ENCODE results near the gene CLDN14.
"Not testable (repeated sequence)": the region's sequence is repeated elsewhere in the genome, so short reads cannot be mapped to it uniquely, and the experiment has no call there.

CLDN14 gene

DNA sequence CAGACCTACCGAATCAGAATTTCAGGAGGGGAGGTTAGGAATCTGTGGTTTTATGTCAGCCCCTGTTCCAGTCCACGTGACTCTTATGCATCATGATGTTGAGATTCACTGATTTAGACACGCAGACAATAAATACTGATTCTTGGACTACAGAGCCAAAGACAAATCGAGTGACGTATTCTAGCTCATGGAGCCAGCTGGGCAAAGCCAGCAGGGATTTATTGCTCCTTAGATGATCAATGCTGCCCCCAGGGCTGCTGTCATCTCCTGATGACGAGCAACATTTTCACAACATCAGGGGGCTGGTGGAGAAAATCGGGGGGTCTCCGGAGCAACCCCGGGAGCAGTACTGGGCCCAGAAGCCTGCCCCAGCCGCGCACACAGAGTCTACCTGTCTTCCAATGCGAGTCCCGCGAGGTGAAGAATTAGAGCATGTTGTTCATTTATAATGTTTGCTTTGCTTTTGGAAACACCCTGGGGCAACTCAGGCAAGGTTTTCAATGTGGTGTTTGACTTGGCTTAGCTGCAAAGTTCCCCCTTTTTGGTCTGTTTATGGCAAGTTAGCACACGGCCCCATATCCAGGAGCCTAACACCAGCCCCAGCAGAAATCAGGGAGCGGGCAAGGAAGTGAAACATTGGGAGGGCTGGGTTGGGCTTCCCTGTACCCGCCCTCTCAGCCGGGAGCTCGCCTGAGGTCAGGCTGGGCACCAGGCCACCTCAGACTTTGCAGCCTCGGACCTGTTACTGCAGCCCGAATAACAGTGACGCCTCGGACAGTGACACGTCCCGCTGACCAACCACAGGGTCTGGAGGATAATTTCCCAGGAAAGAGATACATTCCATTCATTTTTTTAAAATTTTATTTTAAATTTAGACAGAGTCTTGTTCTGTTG, 19.9 kb upstream of the CLDN14 start:
- DNase-seq, result no peak

DNA sequence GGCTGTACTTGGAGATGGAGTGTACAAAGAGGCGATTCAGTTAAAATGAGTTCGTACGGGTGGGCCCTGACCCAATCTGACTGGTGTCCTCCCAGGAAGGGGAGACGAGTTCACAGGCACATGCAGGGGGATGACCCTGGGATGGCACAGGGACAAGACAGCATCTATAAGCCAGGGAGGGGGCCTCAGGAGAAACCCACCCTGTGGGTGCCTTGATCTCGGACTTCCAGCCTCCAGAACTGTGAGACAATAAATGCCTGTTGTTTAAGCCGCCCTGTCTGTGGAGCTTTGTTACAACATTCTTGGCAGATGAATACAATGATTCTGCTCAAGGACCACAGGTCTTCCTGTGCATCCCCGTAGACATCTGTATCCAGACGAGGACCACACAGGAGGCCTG, 14.6 kb upstream of the CLDN14 start:
- DNase-seq, result no peak

DNA sequence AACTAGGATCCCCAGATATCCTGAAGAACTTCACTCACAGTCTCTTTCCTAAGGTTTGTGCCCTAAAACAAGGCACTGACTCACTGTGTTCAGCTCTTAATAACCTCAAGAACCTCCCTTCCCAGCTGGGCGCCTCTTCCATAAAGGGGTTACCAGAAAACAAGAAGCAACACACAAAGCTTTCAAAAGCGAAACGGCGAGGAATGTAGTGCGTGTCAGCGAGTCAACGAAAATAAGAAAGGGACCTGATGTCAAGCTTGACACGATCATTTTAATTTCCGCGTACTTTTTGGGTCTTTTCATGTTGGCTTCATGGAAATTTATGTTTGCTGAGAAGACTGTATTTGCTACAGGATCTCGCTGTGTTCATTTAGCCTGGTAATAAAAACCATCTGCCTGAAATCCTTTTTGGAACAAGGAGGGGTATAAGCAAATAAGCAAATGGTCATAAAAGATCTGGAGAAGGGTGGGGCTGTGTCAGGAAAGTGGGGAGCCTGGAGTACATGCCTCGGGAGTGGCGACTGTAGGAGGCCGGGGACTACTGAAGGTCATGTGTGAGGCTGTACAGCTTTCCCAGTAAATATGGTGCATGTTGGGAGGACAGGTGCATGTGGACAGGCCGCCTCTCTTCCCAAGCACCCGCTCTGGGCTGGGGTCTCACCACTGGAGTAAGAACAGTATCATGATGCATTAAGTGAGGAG, 11.4 kb upstream of the CLDN14 start:
- DNase-seq, result no peak

DNA sequence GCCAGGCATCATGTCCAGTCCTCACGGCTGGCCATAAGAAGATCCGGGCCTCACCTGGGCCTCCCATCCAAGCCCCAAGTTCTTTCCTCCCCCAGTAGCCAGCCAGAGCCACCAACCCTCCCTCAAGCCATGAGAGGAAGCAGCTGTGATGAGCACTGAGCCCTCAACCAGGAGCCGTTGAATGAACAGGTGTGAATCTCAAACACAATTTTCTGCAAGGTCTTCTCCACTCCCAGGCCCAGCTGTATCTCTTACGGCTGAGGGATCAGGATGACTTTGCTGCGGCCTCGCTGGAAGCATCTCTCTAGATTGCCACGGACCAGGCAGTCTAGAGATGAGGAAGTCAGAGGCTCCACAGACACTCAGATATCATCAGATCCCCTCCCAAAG, 9.8 kb upstream of the CLDN14 start:
- no peak for DNase-seq

DNA sequence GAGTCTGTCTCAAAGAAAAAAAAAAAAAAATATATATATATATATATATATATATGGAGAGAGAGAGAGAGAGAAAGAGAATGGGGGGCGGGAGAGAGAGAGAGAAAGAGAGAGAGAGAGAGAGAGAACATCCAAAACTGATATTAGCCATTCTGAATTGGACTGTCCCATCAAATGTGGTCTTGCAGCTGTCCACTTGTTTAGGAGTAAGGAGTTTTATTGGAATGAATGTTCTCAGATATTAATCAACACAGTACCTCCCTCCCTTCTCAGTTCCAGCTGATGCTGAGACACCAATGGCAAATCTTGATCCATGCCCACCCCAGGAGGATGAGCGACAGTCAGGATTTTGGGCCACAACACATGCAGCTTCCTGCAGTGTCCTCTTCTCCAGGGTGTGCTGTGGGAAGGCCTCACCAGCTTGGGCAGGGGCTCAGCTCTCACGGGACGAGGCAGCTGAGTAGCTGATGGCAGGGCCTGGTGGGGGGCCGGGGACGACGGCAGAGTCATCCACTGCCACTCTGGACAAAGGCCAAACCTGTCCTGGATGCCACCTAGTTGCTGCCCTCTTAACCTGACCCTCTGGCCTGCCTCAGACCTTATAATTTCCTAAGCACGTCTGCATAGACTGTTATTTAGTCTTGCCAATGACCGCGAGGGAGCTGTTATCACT, 9.3 kb upstream of the CLDN14 start:
- DNase-seq, result no peak

DNA sequence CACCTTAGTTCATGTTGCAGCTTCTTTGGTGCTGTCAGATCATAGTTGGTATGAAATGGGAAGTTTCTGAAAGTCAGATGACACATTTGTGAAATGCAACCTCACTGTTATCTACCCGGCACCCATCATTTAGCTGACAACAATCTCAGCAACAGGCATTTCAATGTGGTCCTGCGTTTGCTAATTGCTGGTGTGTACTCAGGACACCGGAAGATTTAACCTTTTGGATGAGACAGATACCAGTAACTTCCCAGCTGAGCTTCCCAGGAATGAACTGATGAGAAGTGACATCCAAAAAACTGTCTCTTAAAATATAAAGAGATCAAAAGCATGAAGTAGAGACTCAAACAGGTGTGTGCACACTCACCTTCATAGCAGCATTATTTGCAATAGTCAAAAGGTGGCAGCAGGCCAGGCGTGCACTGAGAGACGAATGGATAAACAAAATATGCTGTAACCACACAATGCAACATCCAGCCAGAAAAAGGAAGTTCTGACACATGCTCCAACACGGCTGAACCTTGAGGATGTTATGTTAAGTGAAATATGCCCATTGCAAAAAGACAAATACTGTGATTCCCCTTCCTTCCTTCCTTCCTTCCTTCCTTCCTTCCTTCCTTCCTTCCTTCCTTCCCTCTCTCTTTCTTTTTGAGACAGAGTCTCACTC, 7.9 kb upstream of the CLDN14 start:
- DNase-seq, result no peak

DNA sequence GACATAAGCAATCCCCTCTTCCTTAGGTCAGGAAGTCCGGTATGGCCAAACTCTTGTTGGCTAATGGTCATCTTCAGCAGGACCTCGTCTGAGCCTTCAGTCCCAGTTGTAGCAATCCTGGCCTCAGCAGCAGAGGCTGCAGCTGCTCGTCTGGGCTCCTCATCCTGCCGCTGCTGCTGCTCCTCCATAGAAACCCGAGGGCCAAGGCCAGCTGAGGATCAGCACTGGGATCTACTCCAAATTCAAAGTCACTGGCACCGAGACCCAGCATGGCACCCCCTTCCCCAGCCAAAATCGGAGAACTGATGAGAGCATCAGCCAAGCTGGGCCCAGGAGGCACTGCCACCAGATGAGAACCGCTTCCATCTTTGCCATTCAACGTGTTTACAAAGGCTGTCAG, 6.3 kb upstream of the CLDN14 start:
- DNase-seq, result no peak

DNA sequence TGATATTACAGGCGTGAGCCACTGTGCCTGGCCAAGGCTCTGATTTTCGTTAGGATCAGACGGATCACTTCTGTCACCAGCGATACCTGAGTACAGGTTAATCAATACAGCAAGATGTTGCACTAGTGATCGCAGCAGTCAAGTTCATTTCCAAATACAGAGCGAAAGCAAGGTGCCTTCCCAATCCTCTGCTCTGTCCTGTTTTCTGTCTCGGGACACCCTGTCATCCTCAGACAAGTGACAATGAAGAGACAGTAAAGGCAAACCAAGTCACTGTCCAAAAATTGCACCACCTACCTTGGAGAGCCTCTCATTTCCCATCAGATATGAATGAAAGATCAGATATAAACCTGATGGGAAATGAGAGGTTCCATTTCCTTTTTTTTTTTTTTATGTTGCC, 5.6 kb upstream of the CLDN14 start:
- no peak for DNase-seq

DNA sequence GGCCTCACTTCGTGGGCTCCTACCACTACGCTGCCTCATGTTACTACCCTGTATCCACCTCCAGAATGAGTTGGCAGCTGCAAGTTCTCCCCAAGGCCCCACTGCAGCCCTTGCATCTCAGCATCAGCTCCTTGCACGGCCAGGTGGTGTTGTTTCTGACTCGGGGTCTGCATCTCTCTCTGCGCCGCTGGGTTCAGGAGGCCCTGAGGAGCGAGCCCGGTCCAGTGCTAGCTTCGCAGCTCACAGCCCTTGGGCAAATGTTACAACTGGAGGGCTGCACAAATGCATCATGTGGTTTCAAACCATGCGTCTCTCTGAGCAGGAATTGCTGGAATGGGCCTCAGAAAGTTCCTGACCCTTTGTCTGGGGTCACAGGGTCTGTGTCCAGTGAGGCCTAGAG, 3.2 kb upstream of the CLDN14 start:
- DNase-seq, result no peak

DNA sequence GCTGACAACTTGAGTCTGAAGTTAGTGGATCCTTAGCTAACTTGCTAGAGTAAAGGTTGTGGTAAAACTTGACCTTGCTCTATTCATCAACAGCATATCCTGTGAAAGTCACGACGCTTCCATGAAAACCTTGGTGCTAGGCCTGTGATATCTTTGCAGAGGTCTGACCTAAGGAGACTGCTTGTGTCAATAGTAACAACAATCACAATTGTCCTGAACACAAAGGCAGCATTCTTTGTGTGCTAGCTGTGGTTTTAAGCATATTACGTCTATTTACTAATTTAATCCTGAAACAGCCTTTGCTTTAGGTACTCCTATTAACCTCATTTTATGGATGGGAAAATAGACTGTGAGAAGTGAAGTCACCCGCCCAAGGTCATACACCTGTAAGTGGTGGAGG, 2.8 kb upstream of the CLDN14 start:
- no peak for DNase-seq

DNA sequence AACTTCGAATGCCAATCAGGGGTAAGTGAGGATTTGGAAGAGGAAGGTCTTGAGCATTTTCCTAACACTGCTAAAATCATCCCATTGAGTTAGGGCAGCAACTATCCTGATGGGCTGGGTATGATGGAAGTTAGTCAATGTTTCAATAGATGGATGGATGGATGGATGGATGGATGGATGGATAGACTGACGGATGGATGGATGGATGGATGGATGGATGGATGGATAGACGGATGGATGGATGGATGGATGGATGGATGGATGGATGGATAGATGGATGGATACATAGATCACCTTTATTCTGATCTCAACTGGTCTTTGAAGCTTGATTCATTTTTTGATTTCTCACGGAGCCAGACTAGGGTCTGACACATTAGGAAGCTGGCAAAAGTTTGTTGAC, 2.3 kb upstream of the CLDN14 start:
- DNase-seq, result no peak

DNA sequence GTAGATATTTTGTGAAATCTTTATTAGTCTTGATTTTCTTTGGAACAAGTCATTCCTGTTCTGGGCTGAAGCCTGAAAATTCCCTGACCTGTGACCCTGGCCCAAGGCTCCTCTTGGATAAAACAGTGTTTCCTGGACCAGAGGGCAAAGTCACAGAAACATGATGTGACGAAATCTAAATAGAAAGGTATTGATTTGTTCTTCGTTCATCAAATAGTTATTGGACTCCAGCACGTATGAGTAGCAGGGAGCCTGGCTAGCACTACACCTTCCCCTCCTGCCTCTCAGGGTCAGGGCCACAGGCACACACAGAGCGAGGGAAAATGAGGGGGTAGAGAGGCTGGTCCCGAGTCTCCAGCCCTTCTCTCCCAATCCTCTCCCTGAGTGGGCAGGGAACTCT, 1.7 kb upstream of the CLDN14 start:
- DNase-seq, result no peak

DNA sequence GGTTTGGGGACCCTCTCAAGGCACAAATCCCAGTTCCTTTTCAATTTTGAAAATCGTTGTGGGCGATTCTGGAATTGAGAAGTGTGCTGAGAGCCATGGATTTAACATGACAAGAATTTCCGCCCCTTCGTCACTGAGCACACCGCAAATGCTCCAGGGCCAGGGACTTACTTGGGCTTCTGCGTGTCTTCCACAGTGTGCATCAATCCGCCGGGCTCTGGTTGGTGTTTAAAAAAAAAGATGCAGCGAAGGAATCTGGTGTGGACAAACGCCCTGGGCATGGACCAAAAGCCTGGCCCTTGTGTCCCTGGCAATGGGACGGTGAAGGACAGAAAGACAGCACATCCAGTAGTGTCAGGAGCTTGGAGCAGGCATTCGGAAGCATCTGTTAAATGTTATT, 696 bp upstream of the CLDN14 start:
- DNase-seq, result no peak

DNA sequence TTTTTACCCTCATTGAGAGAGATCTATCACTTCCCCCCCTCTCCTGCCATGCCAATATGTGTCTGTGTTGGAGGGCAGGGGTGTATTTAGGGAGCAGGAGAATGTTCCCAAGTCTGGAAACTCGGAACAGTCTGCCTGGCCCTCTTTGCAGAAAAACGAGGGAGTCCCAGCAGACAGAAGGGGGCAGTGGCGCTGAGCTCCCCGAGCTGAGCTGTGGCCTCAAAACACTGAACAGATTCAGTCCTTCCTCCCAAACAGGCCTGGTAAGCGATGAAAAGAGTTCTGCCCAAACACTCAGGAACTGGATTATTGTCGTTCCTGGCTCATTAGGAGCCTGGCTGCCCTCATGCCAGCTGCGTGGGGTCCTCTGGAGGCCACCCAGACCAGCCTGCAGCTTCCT, 981 bp downstream of the CLDN14 start:
- DNase-seq, result no peak

DNA sequence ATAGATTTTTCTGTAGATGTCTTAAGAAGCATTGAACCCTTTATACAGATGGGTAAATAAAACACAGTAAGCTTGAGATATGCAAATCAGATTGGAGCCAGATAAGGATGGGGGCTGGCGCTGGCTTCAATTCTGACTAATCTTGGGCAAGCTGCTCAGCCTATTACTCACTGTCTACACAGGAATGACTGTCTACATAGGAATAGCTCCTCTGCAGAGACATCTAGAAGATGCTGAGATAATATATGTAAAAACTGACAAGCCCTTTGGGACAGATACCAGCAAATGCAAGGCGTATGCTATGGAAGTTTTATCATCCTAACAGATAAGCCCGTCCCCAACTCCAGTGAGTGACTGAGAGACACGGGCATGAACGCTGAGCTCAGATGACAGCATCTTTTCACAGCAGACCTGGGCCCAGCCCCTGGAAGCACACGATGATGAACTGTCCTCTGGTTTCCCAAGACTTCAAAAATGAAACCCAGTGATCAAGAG, 1.7 kb downstream of the CLDN14 start:
- DNase-seq, result peak; percentile 14

DNA sequence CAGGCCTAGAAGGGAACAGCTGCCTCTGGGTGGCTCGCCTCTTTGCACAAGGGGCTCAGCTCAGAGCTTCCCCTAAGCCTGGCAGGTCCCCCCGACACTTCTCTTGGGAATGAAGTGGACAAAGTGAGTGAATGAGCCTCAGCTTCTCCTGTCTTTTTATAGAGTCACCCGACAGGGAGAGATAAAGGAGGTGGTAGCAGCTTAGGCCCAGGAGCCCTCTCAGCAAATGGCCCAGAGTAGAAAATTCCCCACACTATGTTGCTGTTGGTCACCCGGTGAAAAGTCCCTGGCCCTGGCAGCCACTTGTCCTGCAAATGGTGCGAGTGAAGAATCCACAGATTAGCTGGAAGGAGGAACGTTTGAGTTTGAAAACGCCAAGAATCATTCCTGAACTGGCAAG, 2.4 kb downstream of the CLDN14 start:
- DNase-seq, result no peak

DNA sequence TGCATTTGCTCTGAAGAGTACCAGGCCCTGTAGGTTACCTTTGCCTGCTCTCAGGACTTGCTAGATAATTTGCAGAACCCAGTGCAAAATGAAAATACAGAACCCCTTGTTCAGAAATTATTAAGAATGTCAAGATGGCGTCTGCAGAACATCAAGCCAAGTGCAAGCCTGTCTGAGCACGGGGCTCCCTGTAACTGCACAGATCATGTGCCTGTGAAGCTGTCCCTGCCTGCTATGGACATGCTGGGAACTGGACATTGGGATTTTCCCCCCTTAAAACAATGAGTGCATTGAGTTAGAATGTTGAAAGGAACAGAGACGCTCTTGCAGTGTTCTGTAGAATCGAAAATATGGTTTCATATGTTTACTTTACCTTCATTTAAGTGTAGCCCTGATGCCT, 2.9 kb downstream of the CLDN14 start:
- DNase-seq, result no peak

DNA sequence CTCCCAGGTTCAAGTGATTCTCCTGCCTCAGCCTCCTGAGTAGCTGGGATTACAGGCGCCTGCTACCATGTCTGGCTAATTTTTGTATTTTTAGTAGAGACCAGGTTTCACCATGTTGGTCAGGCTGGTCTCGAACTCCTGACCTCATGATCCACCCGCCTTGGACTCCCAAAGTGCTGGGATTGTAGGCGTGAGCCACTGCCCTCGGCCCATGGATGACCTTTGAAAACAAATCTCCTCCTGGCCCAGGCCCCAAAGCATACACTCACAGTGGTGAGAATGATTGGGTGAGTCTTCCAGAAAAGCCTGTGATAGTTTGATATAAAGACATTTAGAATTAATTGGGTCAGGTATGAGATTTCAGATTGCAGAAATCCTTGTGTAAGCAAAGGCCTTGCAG, 3.4 kb downstream of the CLDN14 start:
- DNase-seq, result not testable (repeated sequence)

DNA sequence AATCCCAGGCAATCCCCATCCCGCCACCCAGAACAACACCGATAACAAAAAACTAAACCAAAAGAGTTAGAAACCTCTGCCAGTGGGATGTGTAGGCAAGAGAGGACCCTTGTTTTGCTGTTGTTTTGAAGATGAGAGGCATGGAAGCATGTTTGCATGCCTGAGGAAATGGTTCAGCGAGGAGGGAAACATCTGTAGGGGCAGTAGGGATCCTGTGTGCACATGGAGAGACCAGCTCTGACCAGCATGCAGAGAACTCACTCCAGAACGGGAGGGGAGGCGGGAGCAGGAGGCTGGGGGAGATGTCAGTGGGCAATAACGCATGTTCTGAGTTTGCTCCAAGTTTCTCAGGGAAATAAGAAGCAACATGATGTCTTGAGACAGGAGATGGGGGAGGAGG, 5.3 kb downstream of the CLDN14 start:
- DNase-seq, result no peak

DNA sequence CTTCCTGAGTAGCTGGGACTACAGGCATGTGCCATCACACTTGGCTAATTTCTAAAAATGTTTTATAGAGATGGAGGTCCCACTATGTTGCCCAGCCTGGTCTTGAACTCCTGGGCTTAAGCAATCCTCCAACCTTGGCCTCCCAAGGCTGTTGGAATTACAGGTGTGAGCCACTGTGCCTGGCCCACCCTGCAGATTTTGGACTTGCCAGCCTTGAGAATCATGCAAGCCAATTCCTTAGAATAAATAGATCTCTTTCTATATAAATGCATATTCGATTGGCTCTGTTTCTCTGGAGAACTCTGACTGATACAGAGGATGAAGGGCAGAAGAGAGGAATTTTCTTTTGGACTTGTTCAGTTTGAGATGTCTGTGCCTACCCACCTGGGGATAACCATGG, 6.7 kb downstream of the CLDN14 start:
- no peak for DNase-seq

DNA sequence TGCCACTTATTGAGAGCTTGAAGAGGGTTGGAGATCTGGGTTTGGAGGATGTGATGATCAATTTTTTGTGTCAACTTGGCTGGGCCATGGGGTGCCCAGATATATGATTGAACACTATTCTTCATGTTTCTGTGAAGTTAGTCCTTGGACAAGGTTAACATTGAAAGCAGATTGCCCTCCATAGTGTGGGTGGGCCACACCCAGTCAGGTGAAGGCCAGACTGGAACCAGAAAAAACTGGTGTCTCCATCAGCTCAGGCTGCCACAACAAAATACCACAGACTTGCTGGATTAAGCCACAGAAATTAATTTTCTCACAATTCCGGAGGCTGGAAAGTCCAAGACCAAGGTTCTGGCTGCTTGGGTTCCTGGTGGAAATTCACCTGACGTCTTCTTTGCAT, 7.5 kb downstream of the CLDN14 start:
- no peak for DNase-seq

DNA sequence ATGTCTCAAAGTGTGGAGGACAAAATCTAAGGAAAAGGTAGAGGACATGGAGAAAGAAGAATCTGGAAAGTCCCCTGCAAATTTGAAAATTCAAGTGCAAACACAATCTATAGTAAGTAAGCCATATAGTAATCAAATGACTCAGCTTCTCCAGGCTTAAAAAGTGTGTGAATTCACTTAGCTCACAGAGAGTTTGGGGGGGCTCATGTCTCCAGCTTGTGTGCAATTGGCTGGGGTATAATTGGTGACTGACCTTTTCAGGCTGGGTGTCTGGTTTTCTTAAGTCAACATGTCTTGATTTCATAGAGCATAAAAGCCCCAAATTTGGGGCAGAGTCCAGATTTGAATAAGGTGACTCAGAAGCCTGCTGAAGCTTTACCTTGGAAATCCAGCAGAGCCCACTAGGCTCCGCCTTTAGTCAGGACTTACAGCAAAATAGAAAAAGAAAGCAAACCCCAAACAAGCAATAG, 8.6 kb downstream of the CLDN14 start:
- DNase-seq, result no peak

DNA sequence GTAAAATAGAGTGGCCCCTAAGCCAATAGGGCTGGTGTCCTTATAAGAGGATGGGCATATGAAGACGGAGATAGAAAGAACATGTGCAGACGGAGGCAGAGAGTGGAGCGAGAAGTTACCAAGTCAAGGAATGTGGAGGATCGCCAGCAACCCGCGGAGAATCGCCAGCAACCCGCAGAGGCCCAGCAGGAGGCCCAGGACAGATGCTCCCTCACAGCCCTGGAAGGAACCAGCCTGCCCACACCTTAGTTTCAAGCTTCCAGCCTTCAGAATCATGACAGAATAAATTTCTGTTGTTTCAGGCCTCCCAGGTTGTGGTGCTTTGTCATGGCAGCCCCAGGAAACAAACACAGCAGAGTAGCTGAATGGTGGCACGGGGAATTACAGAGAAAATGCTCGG, 9.6 kb downstream of the CLDN14 start:
- DNase-seq, result no peak

All from activated naive CD4-positive, alpha-beta T cell treated with Interleukin-2 at 50 U/mL for 16 hours (primary cell).